Muscle of arm (tissue), 12 donors: Measurements from ENCODE around the gene RABGAP1. TPM values are rescaled to one million over a fixed set of nuclear protein-coding genes. Genes with fewer than 3 reads are reported as not detected.

Experiments
- DNase-seq: peaks from one replicate; pipeline ENCODE4 v3.0.0-alpha.2; 2013
- polyA plus RNA-seq, 12 donors: library from polyadenylated mRNA; unstranded; fragments of 120-200 nt; gene quantifications; one replicate each; pipeline ENCODE4 v1.2.1, GENCODE V29; 2013; ENCODE audit not compliant: insufficient read length in 12 of 12

RABGAP1 gene
- polyA plus RNA-seq, 12 donors, result 20.9 to 63.0 (median 39.2) TPM; not detected in 1

GRCh38 chr9:123109540-123110279 lies 168.9 kb downstream of the RABGAP1 start:
- DNase-seq, result no peak

GRCh38 chr9:123111427-123112014 lies 170.7 kb downstream of the RABGAP1 start:
- no peak for DNase-seq

GRCh38 chr9:123112015-123112975 lies 171.5 kb downstream of the RABGAP1 start:
- no peak for DNase-seq

GRCh38 chr9:123113185-123113584 lies 172.4 kb downstream of the RABGAP1 start:
- no peak for DNase-seq

- no peak for DNase-seq
Measured at GRCh38 chr9:123115146-123115913, 174.5 kb downstream of the RABGAP1 start.

- no peak for DNase-seq
Measured at GRCh38 chr9:123116036-123116435, 175.2 kb downstream of the RABGAP1 start.

GRCh38 chr9:123119566-123119965 lies 178.7 kb downstream of the RABGAP1 start:
- DNase-seq, result no peak

- no peak for DNase-seq
Measured at GRCh38 chr9:123120131-123120530, 179.3 kb downstream of the RABGAP1 start.

GRCh38 chr9:123120953-123121352 lies 180.1 kb downstream of the RABGAP1 start:
- no peak for DNase-seq

GRCh38 chr9:123121457-123121856 lies 180.6 kb downstream of the RABGAP1 start:
- no peak for DNase-seq

GRCh38 chr9:123127512-123128075 lies 186.8 kb downstream of the RABGAP1 start:
- no peak for DNase-seq

- DNase-seq, result no peak
Measured at GRCh38 chr9:123128591-123128990, 187.8 kb downstream of the RABGAP1 start.

GRCh38 chr9:123129423-123129822 lies 188.6 kb downstream of the RABGAP1 start:
- DNase-seq, result no peak

- no peak for DNase-seq
Measured at GRCh38 chr9:123131258-123131657, 190.4 kb downstream of the RABGAP1 start.

- no peak for DNase-seq
Measured at GRCh38 chr9:123131993-123132392, 191.2 kb downstream of the RABGAP1 start.

GRCh38 chr9:123132696-123133095 lies 191.9 kb downstream of the RABGAP1 start:
- DNase-seq, result no peak

- DNase-seq, result no peak
Measured at GRCh38 chr9:123135430-123135829, 194.6 kb downstream of the RABGAP1 start.

GRCh38 chr9:123138163-123138562 lies 197.3 kb downstream of the RABGAP1 start:
- DNase-seq, result no peak

- no peak for DNase-seq
Measured at GRCh38 chr9:123149067-123149466, 208.2 kb downstream of the RABGAP1 start.

GRCh38 chr9:123150708-123151503 lies 210.1 kb downstream of the RABGAP1 start:
- no peak for DNase-seq
